Mesenchymal stem cell (in vitro differentiated cells and primary cell): ENCODE data around the gene LSM14A.

Experiments used
- DNase-seq: peaks from one replicate; pipeline ENCODE4 v3.0.0-alpha.2; 2013
- H2AFZ ChIP-seq: one replicate; pipeline ENCODE4 v1.6.1; 2013; ENCODE audit warnings: low read depth, mild to moderate bottlenecking, control low read depth, inconsistent platforms, low read length, moderate library complexity
- H2AK5ac ChIP-seq: 2 replicates; pipeline ENCODE4 v1.6.1; 2013; ENCODE audit warnings: low read length, moderate library complexity, mild to moderate bottlenecking, inconsistent platforms; ENCODE audit not compliant: severe bottlenecking
- H2BK120ac ChIP-seq: one replicate; pipeline ENCODE4 v1.6.1; 2013; ENCODE audit warnings: low read depth, mild to moderate bottlenecking, inconsistent platforms, low read length, moderate library complexity
- H2BK12ac ChIP-seq, 2 experiments: one replicate each; pipeline ENCODE4 v1.6.1; 2013; ENCODE audit warnings: inconsistent platforms in 2 of 2, low read length in 2 of 2, mild to moderate bottlenecking in 2 of 2, moderate library complexity in 2 of 2, control low read depth in 1 of 2
- H2BK15ac ChIP-seq: one replicate; pipeline ENCODE4 v1.6.1; 2013; ENCODE audit warnings: mild to moderate bottlenecking, low read depth, inconsistent platforms; ENCODE audit not compliant: poor library complexity, severe bottlenecking
- H2BK5ac ChIP-seq: 2 replicates; pipeline ENCODE4 v1.6.1; 2013; ENCODE audit warnings: low read depth, mild to moderate bottlenecking, low read length, control low read depth, inconsistent platforms; ENCODE audit not compliant: poor library complexity, severe bottlenecking
- H3K14ac ChIP-seq, 2 experiments: one replicate each; pipeline ENCODE4 v1.6.1; 2013; ENCODE audit warnings: inconsistent platforms in 2 of 2, low read length in 2 of 2, control low read depth in 1 of 2, mild to moderate bottlenecking in 1 of 2, moderate library complexity in 1 of 2
- H3K18ac ChIP-seq, 2 experiments: one replicate each; pipeline ENCODE4 v1.6.1; 2013; ENCODE audit warnings: inconsistent platforms in 2 of 2, low read length in 2 of 2, control low read depth in 1 of 2, low read depth in 1 of 2, mild to moderate bottlenecking in 1 of 2
- H3K23ac ChIP-seq, 2 experiments: one replicate each; pipeline ENCODE4 v1.6.1; 2013; ENCODE audit warnings: inconsistent platforms in 2 of 2, low read length in 2 of 2, mild to moderate bottlenecking in 2 of 2, moderate library complexity in 2 of 2, control low read depth in 1 of 2
- H3K27ac ChIP-seq: 2 replicates; pipeline ENCODE4 v1.5.1; 2013; ENCODE audit warnings: mild to moderate bottlenecking, moderate library complexity, low read length, control low read depth, inconsistent platforms; ENCODE audit not compliant: poor library complexity, severe bottlenecking
- H3K27me3 ChIP-seq, 2 experiments: 2 replicates each; pipeline versions ENCODE4 v1.6.1 to v1.7.0; 2013; ENCODE audit warnings: low read length in 2 of 2, mild to moderate bottlenecking in 2 of 2, moderate library complexity in 2 of 2, control low read depth in 1 of 2, inconsistent platforms in 1 of 2; ENCODE audit not compliant: control insufficient read depth in 1 of 2, insufficient read depth in 1 of 2
- H3K36me3 ChIP-seq, 2 experiments: 2 replicates each; pipeline versions ENCODE4 v1.6.1 to v1.7.0; 2013; ENCODE audit warnings: low read length in 2 of 2, control low read depth in 1 of 2, inconsistent platforms in 1 of 2, low read depth in 1 of 2, mild to moderate bottlenecking in 1 of 2; ENCODE audit not compliant: insufficient read depth in 2 of 2, control insufficient read depth in 1 of 2
- H3K4ac ChIP-seq, 2 experiments: one replicate each; pipeline ENCODE4 v1.6.1; 2013; ENCODE audit warnings: inconsistent platforms in 2 of 2, low read length in 2 of 2, mild to moderate bottlenecking in 2 of 2, moderate library complexity in 2 of 2, control low read depth in 1 of 2, low read depth in 1 of 2
- H3K4me1 ChIP-seq: 2 replicates; pipeline ENCODE4 v1.6.1; 2013; ENCODE audit warnings: low read depth, low read length, control low read depth; ENCODE audit not compliant: control insufficient read depth, insufficient read depth
- H3K4me2 ChIP-seq: 2 replicates; pipeline ENCODE4 v1.6.1; 2013; ENCODE audit warnings: low read length, mild to moderate bottlenecking, inconsistent platforms; ENCODE audit not compliant: poor library complexity, severe bottlenecking
- H3K4me3 ChIP-seq, 2 experiments: 2 replicates each; pipeline versions ENCODE4 v1.5.1 to v1.7.0; 2013; ENCODE audit warnings: low read length in 2 of 2, mild to moderate bottlenecking in 2 of 2, control low read depth in 1 of 2, low read depth in 1 of 2; ENCODE audit not compliant: insufficient read depth in 1 of 2
- H3K79me1 ChIP-seq: replicated peaks from 2 replicates; pipeline ENCODE4 v1.6.1; 2013; ENCODE audit warnings: mild to moderate bottlenecking, control low read depth, low read length, inconsistent platforms; ENCODE audit not compliant: poor library complexity, severe bottlenecking
- H3K9ac ChIP-seq: 2 replicates; pipeline ENCODE4 v1.7.0; 2013; ENCODE audit warnings: mild to moderate bottlenecking, low read length, moderate library complexity
- H3K9me3 ChIP-seq: 2 replicates; pipeline ENCODE4 v1.7.0; 2013; ENCODE audit warnings: mild to moderate bottlenecking, low read length; ENCODE audit not compliant: control insufficient read depth
- H4K8ac ChIP-seq: one replicate; pipeline ENCODE4 v1.6.1; 2013; ENCODE audit warnings: inconsistent platforms, mild to moderate bottlenecking, low read length, moderate library complexity
- H4K91ac ChIP-seq: one replicate; pipeline ENCODE4 v1.6.1; 2013; ENCODE audit warnings: mild to moderate bottlenecking, low read length, inconsistent platforms
- WGBS: methylation state at CpG from one replicate; pipeline ENCODE4 v1.1.7; 2013; ENCODE audit warnings: mixed read lengths; 5-methylcytosine and 5-hydroxymethylcytosine counted together

LSM14A gene

DNA sequence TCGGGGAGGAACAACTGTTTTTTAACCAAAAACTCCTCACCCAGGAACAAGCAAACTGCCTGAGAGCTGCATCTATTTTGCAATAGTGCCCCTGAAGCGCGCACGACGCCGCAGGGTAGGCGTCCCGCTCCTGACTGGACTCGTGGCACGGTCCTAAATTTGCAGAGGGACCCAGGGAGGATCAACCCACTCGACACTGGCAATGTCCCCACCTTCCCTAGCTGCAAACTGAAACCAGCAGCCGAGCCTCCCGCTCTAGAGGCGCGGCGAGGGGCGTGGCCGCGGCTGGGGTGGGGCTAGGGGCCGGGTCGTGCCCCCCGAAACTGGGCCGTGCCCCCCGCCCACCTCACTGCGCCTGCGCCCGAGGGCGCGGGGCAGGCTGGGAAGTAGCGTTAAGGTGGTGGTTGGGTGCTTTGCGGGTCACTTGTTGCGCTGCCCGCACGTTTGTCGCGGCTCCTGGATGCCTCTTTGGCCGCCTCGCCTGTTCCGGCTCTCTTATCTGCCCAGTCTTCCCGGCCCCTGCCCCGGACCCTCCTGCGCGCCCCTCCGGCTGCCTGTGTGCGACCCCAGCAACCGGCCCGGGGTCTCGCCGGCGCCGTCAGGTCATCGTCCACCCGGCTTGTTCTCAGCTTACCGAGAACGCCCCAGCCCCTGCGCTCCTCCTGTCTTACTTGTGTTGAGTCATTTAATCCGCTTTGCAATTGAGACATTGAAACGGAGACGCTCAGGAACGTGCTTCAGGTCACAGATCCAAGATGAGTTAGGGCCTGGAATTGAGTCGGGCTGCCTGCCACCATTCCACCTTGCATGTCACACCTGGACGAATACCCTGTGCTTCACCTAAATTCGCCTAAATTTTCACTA, 37.9 kb upstream of the LSM14A start:
- H2AK5ac ChIP-seq, result no peak overlapping the region
- peak overlapping the region; percentile 82 to 95 for H3K18ac ChIP-seq
- H3K27me3 ChIP-seq, result no peaks in the 10 kb centered on the region
- H3K9ac ChIP-seq, result peak overlapping the region; percentile 90
- H4K91ac ChIP-seq, result peak overlapping the region; percentile 86
- H3K36me3 ChIP-seq, result no peaks in the 10 kb centered on the region
- peak overlapping the region; percentile 83 to 84 for H3K4ac ChIP-seq
- DNase-seq, result peak; percentile 60
- peak overlapping the region in 1 of 2 experiments; percentile 40 for H3K23ac ChIP-seq
- WGBS, result 2% methylated on average over 54 of the region's 63 CpGs
- H4K8ac ChIP-seq, result peak overlapping the region; percentile 98
- H3K9me3 ChIP-seq, result no peaks in the 10 kb centered on the region
- H3K4me3 ChIP-seq, result peak overlapping the region; percentile 82 to 84
- H2BK5ac ChIP-seq, result no peak overlapping the region
- H2BK120ac ChIP-seq, result peak overlapping the region; percentile 85
- H3K27ac ChIP-seq, result peak overlapping the region; percentile 42
- H3K14ac ChIP-seq, result peak overlapping the region in 1 of 2 experiments; percentile 53
- peak overlapping the region; percentile 83 for H2AFZ ChIP-seq
- peak overlapping the region; percentile 90 for H3K4me2 ChIP-seq
- H2BK15ac ChIP-seq, result no peak overlapping the region
- peaks cover 7% of the 10 kb centered on the region for H3K4me1 ChIP-seq
- no peak overlapping the region for H2BK12ac ChIP-seq
- no peaks in the 10 kb centered on the region for H3K79me1 ChIP-seq

DNA sequence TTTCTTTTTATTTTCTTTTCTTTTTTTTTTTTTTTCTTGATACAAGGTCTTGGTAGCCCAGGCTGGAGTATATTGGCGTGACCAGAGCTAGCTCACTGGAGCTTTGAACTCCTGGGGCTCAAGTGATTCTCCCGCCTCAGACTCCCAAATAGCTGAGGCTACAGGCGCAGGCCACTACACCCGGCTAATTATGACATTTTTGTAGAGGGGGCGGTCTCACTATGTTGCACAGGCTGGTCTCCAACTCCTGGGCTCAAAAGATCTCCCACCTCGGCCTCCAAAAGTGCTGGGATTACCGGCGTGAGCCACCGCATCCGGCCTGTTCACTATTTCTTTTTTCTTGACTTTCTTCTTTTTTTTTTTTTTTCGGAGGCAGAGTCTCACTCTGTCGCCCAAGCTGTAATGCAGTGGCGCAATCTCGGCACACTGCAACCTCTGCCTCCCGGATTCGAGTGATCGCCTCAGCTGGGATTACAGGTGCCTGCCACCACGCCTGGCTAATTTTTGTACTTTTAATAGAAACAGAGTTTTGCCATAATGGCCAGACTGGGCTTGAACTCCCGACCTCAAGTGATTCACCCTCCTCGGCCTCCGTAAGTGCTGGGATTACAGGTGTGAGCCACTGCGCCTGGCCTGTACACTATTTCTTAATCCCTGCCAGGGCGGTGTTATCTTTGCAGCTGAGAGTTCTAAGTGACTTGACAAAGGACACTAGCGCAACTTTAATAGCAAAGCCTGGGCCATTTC, 37.1 kb upstream of the LSM14A start:
- H2BK5ac ChIP-seq, result no peak overlapping the region
- H3K36me3 ChIP-seq, result no peaks in the 10 kb centered on the region
- no peak overlapping the region for H2BK120ac ChIP-seq
- no peak overlapping the region for H4K91ac ChIP-seq
- no peaks in the 10 kb centered on the region for H3K27me3 ChIP-seq
- H4K8ac ChIP-seq, result peak overlapping the region; percentile 41
- H3K18ac ChIP-seq, result no peak overlapping the region
- no peak overlapping the region for H2BK12ac ChIP-seq
- H3K9ac ChIP-seq, result peak overlapping the region; percentile 90
- H3K4me2 ChIP-seq, result peak overlapping the region; percentile 90
- no peaks in the 10 kb centered on the region for H3K9me3 ChIP-seq
- no peak overlapping the region for H3K4ac ChIP-seq
- H2AFZ ChIP-seq, result no peak overlapping the region
- 90% methylated on average over 24 of the region's 24 CpGs for WGBS
- no peak overlapping the region for H2BK15ac ChIP-seq
- peaks cover 7% of the 10 kb centered on the region for H3K4me1 ChIP-seq
- H3K23ac ChIP-seq, result no peak overlapping the region
- DNase-seq, result no peak
- H3K14ac ChIP-seq, result no peak overlapping the region
- no peaks in the 10 kb centered on the region for H3K79me1 ChIP-seq
- H3K27ac ChIP-seq, result no peak overlapping the region
- H3K4me3 ChIP-seq, result peak overlapping the region in 1 of 2 experiments; percentile 84
- H2AK5ac ChIP-seq, result no peak overlapping the region

DNA sequence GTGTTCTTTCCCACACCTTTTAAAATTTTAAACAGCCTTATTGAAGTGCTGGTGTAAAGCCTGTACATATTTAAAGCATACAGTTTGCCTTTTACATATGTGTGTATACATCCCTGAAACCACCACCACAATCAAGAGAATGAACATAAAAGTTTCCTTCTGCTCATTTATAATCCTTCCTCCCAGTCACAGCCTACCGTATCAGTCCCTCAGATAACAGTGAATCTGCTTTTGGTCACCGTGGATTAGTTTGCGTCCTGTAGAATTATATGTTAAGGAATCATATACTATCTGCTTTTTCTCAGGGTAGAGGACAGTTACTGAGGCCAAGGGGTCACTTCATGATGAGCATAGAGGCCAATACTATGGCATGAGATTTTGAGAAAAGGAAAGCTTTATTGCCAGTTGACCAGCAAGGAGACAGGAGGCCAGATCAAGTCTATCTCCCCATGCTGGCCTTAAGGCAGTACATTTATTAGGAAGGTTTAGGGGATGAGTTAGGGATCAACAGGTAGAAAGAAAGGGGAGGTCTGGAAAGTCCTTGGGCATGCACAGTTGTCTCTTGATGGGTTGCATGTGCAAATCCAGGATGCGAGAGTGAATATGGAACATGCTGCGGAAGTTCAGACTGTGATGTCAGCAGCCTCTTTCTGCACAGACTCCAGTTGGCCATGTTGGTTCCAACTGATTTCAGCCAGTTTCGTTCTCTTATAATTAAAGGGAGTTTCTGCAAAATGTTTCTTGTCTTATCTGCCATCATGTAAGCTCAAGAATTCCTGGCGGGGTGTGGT, 36.3 kb upstream of the LSM14A start:
- Histone ChIP-seq H2AFZ (no peak overlapping the region), H2AK5ac (no peak overlapping the region), H2BK12ac (no peak overlapping the region), H3K9ac (no peak overlapping the region), H3K79me1 (no peaks in the 10 kb centered on the region), H3K4me3 (no peak overlapping the region), H2BK15ac (no peak overlapping the region), H3K18ac (no peak overlapping the region), H4K8ac (no peak overlapping the region), H3K27ac (no peak overlapping the region), H3K36me3 (no peaks in the 10 kb centered on the region), H3K23ac (no peak overlapping the region), H4K91ac (no peak overlapping the region), H3K14ac (no peak overlapping the region), H2BK120ac (no peak overlapping the region), H3K27me3 (no peaks in the 10 kb centered on the region), H3K4me2 (no peak overlapping the region), H3K4ac (no peak overlapping the region), H3K9me3 (no peaks in the 10 kb centered on the region), H3K4me1 (peaks cover 7% of the 10 kb centered on the region), H2BK5ac (no peak overlapping the region)
- WGBS, result 96% methylated on average over 7 of the region's 7 CpGs
- no peak for DNase-seq
